ENCODE measurements around the gene FAM193A.
"Not testable (repeated sequence)": the region's sequence is repeated elsewhere in the genome, so short reads cannot be mapped to it uniquely, and the experiment has no call there.

Gene FAM193A

DNA sequence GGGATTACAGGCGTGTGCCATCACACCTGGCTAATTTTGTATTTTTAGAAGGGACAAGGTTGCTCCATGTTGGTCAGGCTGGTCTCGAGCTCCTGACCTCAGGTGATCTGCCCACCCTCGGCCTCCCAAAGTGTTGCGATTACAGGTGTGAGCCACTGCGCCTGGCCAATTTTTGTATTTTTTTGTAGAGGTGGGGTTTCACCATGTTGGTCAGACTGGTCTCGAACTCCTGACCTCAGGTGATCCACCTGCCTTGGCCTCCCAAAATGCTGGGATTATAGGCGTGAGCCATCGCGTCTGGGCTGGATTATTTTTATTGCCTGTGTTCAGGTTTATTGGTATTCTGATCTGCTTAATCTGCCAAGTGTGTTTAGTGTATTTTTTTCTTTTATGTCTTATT is 82.3 kb downstream of the FAM193A start:
- DNase-seq (ENCODE audit: low spot score): not testable (repeated sequence)

DNA sequence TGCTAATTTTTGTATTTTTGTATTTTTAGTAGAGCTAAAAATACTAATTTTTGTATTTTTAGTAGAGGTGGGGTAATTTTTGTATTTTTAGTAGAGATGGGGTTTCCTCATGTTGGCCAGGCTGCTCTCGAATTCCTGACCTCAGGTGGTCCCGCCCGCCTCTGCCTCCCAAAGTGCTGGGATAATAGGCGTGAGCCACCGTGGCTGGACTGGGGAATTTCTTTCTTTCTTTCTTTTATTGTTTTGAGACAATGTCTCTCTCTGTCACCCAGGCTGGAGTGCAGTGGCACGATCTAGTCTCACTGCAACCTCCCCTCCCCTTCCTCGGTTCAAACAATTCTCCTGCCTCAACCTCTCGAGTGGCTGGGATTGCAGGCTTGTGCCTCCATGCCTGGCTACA is 83.0 kb downstream of the FAM193A start:
- no peak for DNase-seq (ENCODE audit: low spot score)

DNA sequence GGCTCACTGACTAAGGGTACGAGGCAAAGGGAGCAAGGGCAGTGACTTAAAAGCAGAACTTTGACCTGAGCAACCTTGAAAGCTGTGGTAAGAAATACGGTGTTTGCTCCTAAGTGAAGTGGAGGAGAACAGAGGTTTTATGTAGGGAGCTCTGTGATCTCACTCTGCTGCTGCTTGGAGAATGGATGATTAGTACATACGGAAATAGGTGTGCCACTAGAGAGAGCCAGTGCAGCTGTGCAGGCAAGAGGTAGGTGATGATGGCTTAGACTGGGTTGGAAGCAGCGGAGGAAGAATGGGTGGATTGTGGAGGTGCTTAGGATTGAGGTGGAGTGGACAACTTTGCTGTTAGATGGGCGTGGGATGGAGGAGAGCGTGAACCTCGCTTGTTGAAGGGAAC is 85.0 kb downstream of the FAM193A start:
- DNase-seq (ENCODE audit: low spot score): no peak

DNA sequence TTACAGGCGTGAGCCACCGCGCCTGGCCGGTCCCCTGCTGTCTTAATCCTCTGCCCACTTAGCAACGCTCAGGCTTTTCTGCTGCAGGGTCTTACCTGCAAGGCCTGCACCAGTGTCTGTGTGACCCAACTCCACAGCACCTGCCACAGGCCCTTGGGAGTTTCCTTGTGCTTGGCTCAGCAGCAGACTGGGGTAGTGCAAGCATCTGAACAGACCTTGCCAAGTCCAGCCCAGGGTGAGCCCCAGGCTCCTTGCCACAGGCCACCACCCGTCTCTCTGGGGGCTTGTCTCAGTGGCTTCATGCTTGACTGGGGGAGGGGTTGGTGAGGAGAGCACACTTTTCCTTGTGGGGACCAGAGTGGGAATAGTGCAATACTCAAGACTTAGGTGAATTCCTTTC is 87.0 kb downstream of the FAM193A start:
- no peak for DNase-seq (ENCODE audit: low spot score)

DNA sequence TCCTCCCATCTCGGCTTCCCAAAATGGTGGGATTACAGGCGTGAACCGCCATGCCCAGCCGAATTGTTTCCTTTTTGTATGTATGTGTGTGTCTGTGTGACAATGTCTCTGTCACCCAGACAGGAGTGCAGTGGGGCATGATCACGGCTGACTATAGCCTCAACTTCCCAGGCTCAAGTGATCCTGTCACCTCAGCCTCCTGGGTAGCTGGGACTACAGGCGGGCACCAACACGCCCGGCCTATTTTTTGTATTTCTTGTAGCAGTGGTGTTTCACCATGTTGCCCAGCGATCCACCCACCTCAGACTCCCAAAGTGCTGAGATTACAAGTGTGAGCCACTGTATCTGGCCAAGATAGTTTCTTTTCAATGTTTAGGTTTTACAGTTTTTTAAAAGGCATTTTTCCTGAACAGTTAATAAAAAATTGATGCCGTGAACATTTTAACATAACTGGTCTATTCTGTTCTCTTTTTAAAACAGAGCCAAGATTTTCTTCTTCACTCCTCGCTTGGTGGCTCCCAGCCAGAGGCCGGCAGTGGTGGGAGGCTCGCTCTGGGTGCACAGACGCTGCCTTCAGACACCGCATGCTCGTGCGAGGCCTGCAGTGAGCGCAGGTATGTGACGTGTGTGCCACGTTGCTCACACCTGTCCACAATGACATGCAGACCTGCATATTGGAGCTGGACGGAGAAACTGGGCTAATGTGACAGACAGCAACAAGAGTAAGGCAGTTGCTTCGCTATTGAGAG is 88.5 kb downstream of the FAM193A start:
- DNase-seq (ENCODE audit: low spot score): no peak

DNA sequence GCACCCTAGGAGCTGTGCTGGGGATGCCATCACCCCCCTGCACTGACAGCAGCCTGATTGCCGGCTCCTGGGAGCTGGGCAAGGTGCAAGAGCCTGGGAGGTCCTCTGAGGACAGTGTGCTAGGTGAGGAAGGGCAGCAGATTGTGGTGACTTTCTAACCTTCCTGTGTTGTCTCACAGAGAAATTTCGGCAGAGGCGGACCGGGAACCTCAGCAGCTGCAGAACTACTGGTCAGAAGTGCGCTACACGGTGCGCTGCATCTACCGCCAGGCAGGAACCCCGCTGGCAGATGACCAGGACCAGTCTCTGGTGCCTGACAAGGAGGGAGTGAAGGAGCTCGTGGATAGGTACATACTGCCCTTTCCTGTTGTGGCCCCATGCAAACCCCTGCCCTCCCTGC is 89.8 kb downstream of the FAM193A start:
- no peak for DNase-seq (ENCODE audit: low spot score)

DNA sequence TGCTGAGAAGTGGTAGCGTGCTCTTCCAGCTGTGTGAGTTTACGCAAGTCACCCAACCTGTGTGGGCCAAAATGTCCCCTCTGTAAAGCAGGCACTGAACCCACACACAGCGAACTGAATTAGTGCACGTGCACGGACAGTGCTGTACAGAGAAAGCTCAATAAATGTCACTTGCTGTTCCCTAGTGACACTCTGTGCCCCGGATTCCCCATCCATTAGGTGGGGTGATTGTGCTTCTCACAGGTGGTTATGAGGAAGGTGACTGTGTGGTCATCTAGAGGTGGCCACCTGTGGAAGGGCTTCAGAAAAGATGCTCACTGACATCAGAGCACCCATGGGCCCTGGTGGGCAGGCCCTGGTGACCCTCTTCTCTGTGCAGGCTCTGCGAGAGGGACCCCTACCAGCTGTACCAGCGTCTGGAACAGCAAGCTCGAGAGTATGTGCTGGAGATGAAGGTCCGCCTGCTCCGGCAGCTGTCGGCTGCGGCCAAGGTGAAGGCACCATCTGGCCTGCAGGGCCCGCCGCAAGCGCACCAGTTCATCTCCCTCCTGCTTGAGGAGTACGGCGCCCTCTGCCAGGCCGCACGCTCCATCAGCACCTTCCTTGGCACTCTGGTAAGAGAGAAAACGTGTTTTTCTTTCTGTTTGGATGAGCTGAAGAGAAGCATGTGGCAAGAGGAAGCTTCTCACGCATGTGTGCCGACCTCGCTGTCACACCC is 94.3 kb downstream of the FAM193A start:
- peak; percentile 37 for DNase-seq (ENCODE audit: low spot score)

DNA sequence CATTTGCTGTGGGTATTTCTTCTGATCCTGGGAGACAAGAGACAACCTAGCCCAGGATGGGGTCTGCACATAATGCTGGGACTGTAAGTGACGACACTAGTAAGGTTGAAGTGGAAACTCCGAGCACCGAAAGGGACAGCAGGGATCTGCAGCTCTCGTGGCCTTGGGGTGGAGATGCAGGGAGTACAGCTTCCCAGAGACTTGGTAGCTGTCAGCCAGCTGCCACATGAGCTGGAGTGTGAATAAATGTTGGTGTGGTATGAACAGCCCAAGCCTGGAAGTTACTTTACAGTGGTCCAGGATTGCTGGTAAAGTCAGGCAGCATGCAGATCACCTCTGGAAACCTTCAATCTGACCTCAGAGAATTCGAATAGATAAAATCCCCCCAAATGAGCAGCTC is 97.6 kb downstream of the FAM193A start:
- no peak for DNase-seq (ENCODE audit: low spot score)

DNA sequence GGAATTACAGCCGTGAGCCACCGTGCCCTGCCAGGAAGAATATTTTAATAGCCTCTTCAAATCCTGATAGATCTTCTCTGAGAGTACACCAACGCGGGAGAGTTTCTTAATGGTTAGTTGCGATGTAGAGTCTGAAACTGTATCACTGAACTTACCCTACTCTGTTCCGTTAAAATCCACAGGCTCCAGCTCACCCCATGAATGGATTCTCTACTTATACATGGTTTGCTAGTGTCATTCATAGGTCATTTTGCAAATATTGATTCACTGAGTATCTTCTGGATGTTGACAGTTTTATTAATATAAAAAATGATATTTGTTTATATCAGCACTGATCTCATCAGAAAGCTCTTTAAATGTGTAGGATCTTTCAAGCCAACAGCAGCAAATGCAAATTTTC is 99.9 kb downstream of the FAM193A start:
- DNase-seq (ENCODE audit: low spot score): no peak

DNA sequence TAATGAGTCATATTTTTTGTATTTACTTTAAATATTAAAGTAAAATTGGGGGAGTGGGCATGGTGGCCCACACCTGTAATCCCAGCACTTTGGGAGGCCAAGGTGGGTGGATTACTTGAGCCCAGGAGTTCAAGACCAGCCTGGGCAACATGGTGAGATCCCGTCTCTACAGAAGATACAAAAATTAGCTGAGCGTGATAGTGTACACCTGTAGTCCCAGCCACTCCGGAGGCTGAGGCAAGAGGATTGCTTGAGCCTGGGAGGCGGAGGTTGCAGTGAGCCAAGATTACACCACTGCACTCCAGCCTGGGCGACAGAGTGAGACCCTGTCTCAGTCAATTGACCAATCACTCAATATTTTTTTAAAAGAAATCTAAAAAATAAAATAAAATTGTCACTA is 100.5 kb downstream of the FAM193A start:
- not testable (repeated sequence) for DNase-seq (ENCODE audit: low spot score)

DNA sequence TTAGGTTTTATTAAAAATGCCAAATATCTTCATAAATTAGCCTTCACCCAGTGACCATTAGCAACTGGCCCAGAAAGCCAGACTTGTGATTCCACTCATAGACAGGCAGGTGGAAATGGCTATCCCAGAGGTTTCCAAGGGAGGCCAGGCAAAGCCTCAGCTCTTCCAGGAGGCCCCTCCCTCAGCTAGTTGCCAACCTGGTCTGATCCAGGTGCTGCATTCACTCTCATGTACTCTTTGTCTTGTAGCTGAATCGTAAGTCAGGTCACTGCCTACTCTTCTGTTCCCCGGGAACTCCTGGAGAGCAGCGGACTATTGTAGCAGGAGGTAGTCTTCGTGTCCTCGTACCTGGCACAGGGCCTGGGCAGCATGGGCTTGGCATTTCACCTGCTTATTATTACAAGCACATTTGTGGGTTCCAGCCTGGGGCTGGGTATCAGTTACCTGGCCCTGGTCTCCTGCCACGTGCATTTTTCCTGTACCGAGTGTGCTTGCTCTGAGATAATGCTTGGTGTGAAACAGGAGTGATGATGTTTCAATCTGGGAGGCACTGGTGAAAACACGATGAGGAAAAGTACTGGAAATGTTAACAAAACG is 101.6 kb downstream of the FAM193A start:
- no peak for DNase-seq (ENCODE audit: low spot score)

DNA sequence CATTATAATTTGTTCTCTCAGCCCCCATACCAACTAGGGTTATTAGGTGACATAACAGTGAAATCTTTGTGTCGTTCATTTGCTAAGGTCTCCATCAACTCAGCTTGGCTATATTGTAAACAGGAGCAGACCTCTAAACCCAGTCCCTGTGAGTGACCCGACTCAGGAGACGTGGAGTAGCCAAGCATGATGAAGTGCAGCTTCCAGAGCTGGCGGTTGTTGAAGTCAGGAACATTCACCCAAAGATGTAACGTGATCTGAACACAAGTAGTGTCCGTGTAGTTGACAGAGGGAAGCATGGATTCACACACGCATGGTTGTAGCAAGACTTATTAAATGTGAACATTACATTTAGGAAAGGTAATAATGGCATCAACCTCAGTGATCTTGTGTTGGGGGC is 102.3 kb downstream of the FAM193A start:
- DNase-seq (ENCODE audit: low spot score): no peak

DNA sequence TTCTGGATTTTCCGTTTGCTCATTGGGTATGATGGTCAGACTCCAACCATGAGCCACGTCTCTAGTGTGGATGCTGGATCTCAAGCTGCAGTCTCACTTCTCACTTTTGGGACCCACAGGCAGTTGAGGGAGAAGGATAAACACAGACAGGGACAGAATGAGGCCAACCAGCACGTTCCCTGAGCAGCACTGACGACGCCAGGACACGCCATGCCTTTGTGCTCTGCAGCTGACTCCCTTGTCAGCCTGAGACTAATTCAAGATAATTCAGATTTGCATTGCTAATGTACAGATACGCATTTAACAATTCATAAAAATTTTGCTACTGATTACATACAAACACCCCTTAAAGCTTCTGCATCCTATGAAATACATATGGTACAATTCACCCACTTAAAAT is 106.5 kb downstream of the FAM193A start:
- no peak for DNase-seq (ENCODE audit: low spot score)

DNA sequence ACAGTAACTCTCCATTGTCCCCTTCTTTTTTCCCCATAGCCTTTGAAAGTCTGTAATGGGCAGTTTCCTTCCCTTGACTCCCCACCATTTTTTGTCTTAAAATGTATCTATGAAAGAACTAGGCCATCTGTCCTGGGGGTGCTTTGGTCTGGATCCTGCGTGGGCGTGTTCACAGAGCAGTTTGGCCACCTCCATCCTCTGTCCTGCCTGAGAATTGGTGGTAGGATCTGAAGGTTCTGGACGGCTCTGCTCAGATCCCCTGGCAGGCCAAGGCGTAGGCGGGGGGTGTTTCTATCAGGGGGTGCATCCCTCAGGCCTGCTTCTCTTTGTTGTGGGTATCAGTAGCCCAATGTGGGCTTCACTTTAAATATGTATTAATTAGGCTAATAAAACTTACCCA is 107.1 kb downstream of the FAM193A start:
- no peak for DNase-seq (ENCODE audit: low spot score)

DNA sequence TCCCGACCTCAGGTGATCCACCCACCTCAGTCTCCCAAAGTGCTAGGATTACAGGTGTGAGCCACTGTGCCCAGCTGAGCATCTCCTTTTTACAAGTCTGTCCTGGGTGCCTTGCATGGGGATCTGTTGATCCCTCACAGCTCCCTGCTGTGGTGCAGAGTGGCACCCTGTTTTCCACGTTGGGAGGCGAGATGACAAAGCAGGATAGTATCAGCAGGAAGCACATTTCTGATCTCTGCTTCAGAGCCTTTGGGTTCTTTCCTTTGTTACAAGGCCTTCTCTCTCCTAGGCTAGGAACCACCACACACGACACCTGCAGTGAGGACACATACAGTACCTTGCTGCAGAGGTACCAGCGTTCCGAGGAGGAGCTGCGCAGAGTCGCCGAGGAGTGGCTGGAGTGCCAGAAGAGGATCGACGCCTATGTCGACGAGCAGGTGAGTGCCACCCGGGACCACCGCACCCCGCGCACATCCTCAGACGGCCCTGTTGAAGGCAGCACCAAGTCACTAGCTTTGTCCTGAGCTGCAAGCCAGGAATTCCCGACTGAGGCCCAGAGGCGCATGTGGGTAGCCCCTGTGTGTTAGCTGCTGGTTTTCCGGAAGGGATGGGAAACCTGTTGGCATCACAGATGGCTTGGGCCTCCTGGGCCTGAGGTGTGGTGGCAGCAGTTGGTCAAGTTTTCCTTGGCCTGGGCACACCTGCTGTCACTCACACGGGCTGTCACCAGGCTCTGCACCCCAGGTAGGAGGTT is 110.1 kb downstream of the FAM193A start:
- no peak for DNase-seq (ENCODE audit: low spot score)

DNA sequence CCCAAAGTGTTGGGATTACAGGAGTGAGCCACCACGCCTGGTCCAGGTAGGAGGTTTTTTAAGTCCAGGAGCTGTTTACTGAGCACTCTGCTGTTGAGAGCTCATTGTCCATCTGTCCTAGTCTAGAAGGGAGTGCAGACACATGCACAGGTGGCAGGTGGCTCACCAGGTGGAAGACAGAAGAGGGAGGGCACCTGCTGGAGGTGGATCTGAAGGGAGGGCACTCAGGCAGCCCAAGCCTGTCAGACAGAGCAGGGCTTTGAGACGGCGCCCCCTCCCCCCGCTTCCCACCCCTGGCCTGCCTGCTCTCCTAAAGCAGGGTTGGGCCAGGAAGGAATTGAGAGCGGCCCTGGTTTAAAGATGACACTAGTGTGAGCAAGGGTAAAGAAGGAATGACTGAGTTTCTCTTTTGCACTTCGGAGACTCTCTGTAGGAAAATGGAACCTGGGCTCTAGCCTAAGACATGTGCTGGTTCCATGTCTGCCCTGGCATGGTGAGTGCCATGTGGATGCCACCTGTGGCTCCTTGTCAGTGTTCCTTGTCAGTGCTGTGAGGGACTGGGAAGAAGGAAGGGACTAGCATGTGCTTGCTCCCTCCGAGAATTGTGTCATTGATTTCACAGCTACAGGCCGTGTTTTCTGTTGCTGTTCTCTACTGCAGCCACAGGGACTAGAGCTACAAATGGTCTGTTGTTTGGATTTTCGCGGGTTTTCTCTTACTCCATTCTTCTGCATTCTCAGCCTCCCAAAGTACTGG is 111.1 kb downstream of the FAM193A start:
- DNase-seq (ENCODE audit: low spot score): no peak

DNA sequence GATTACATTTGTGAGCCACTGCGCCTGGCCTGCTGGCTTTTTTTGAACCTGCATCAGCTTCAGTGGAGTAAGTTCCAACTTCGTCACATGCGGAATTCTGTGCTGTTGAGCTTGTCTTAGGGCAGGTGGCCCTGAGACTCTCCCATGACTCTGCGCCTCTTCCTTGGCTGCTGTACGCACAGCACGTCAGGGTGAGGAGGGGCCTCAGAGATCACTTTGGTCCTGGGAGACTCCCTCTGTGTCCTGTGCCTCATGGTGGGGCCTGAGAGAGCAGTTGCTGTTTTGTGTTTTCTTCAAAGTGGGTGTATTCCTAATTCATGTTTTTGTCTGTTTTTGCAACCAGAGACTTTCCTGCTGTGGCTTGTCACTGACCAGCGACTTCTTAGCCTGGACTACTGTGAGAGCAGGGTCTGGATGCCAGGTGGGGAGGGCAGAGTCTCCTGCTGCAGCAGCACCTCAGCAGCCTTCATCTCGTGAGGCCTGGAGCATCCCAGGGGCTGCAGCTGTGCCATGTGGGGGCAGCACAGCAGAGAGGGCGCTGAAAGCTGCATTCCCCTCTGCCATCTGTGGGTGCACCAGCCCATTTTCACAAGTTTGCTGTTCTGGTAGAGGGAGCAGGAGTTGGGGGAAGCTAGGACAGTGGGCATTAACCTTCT is 111.8 kb downstream of the FAM193A start:
- no peak for DNase-seq (ENCODE audit: low spot score)

DNA sequence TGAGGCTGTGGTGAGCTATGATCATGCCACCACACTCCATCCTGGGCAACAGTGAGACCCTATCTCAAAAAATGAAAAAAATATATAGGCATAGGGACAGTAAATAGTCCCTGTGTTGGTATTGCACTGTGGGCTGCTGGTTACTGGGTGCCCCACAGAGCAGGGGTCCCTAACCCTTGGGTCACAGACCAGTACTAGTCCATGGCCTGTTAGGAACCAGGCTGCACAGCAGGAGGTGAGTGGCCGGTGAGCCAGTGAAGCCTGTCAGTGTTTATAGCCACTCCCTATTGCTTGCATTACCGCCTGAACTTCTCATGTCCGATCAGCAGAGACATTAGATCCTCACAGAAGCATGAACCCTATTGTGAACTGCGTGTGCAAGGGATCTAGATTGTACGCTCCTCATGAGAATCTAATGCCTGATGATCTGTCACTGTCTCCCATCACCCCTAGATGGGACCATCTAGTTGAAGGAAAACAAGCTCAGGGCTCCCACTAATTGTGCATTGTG is 113.2 kb downstream of the FAM193A start:
- no peak for DNase-seq (ENCODE audit: low spot score)

DNA sequence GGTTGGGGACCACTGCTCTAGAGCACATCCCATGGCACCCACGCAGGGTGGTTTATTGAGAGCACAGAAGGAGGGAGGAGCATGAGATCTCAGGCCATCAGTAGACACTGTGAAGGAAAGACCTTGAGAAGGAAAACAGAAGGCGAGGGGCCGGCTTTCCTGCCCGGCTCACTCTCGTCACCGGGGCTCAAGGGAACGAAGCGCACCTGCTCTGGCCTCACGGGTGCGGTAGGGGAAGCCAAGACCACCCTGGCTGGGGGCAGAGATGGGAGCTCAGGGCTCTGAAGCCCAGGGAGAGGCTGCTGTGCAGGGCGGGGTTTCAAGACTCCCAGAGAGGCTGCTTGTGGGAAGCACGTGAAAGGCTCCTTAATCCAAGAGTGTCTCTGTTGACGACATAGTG is 113.8 kb downstream of the FAM193A start:
- no peak for DNase-seq (ENCODE audit: low spot score)

DNA sequence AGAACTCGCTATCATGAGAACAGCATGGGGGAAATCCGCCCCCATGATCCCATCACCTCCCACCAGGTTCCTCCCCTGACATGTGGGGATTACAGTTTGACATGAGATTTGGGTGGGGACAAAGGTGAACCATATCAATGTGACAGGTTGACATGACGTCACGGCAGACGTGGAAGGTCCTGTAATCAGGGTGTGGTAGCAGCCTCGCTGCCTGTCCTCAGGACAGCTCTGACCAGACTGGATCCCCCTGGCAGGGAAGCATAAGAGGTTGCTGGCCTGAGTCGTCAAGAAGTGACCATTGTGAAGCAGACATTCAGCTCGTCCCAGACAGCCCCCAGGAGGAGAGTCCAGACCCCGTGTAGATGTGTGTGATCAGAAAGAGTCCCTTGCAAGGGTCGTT is 115.1 kb downstream of the FAM193A start:
- DNase-seq (ENCODE audit: low spot score): no peak

DNA sequence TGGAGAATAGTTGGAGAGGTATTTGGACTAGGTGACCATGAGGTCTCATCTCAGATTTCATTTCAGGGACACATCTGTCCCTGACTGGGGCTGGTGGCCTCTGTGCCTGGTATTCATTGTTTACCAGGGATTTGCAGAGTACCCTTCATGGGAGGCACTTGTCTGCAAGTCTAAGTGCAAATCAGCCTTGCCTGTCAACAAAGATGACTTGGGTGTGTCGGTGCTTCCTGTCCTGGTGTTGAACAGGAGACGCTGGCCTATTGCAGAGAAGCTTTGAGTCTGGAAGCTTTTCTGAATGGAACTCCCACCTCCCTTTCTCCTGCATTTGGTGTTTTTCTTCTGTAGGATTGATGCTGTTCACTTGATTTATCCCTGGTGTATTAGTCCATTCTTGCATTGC is 115.6 kb downstream of the FAM193A start:
- no peak for DNase-seq (ENCODE audit: low spot score)

Measured in ecto neural progenitor cell (in vitro differentiated cells).